A549 (cell line): ENCODE data around the gene TPM4. TPM values are rescaled to one million over a fixed set of nuclear protein-coding genes. Genes with fewer than 3 reads are reported as not detected.
A peak's percentile ranks its signal among the peaks of the same experiment; 100 is the strongest.

Experiments
- ATAC-seq, 2 experiments: fragments of 200-7000 bp in 1 of 2; fragments of >200 bp in 1 of 2; cut with Nextera tagmentation in 1 of 2; cut with Tn5 transposase in 1 of 2; 3 replicates each; pipeline versions ENCODE4 v1.8.0 to v1.9.1; 2018 to 2020; ENCODE audit warnings: mild to moderate bottlenecking in 1 of 2, moderate library complexity in 1 of 2
- CTCF ChIA-PET: fragments of 300-600 bp; sonication (Branson Sonifier 250); formaldehyde crosslinking; extraction: SDS; loops from one replicate; lab custom pipeline; 2021; ENCODE audit warnings: antibody characterized with exemption, inconsistent platforms; lab: Yijun Ruan, JAX
- POLR2A ChIA-PET: fragments of 350-600 bp; formaldehyde crosslinking; extraction: SDS; loops from one replicate; lab custom pipeline; 2021; ENCODE audit warnings: antibody characterized with exemption, inconsistent platforms; lab: Yijun Ruan, JAX
- DNase-seq, 2 experiments: peaks; one replicate each; pipeline versions ENCODE4 v3.0.0 to v3.0.0-alpha.2; 2011 to 2016; ENCODE audit warnings: low read depth in 1 of 2, low spot score in 1 of 2
- FAIRE-seq: peaks from 2 replicates; lab custom pipeline; 2011; peaks lifted over from hg19 to GRCh38; lab: Jason Lieb, UNC
- H3K27ac ChIP-seq, 2 experiments: fragments of >200 bp; sonication (Bioruptor Twin); formaldehyde crosslinking; 3 replicates each; pipeline ENCODE4 v1.5.1; 2016 to 2017
- H3K4me1 ChIP-seq: fragments of >200 bp; sonication (Bioruptor Twin); formaldehyde crosslinking; 3 replicates; pipeline ENCODE4 v1.6.1; 2016
- H3K4me2 ChIP-seq: fragments of >200 bp; sonication (Bioruptor Twin); formaldehyde crosslinking; 3 replicates; pipeline ENCODE4 v1.6.1; 2016
- H3K4me3 ChIP-seq: fragments of >200 bp; sonication (Bioruptor Twin); formaldehyde crosslinking; 3 replicates; pipeline ENCODE4 v1.5.1; 2016
- H3K9me3 ChIP-seq: fragments of >200 bp; sonication (Bioruptor Twin); formaldehyde crosslinking; 3 replicates; pipeline ENCODE4 v1.6.1; 2016
- CBX2 ChIP-seq: fragments of 200-600 bp; sonication (generic); IDR thresholded peaks from 2 replicates; pipeline ENCODE4 v1.6.1; 2016; ENCODE audit warnings: low read depth, mild to moderate bottlenecking, borderline replicate concordance
- CBX8 ChIP-seq: fragments of 200-600 bp; sonication (generic); IDR thresholded peaks from 2 replicates; pipeline ENCODE4 v1.6.1; 2016
- CHD4 ChIP-seq: fragments of 200-600 bp; sonication (generic); IDR thresholded peaks from 2 replicates; pipeline ENCODE4 v1.6.1; 2016; ENCODE audit warnings: antibody characterized with exemption, mild to moderate bottlenecking, borderline replicate concordance
- EP300 ChIP-seq, 2 experiments: fragments of >200 bp; sonication (Bioruptor Twin); formaldehyde crosslinking; IDR thresholded peaks; 2 replicates in 1 of 2; 3 replicates in 1 of 2; pipeline ENCODE4 v1.6.1; 2016 to 2017
- ESRRA ChIP-seq: fragments of 150-350 bp; IDR thresholded peaks from 2 replicates; pipeline ENCODE4 v1.6.1; 2014; ENCODE audit warnings: mild to moderate bottlenecking, low read length, borderline replicate concordance
- FOSL2 ChIP-seq, 2 experiments: fragments of 450-650 bp in 1 of 2; fragments of >200 bp in 1 of 2; sonication (Bioruptor Twin) in 1 of 2; formaldehyde crosslinking; IDR thresholded peaks; 2 replicates each; pipeline versions ENCODE4 v1.5.0 to v1.6.1; 2016 to 2020; ENCODE audit warnings: mild to moderate bottlenecking in 1 of 2, moderate library complexity in 1 of 2
- HEYL ChIP-seq: fragments of 250-450 bp; sonication (Bioruptor Pico); IDR thresholded peaks from 2 replicates; pipeline ENCODE4 v1.8.0; 2021; ENCODE audit warnings: mild to moderate bottlenecking, moderate library complexity
- HOXB13 ChIP-seq: fragments of 250-450 bp; sonication (Bioruptor Pico); IDR thresholded peaks from 2 replicates; pipeline ENCODE4 v1.5.0; 2020; ENCODE audit warnings: low read depth, mild to moderate bottlenecking, moderate library complexity
- HOXB5 ChIP-seq: fragments of 250-450 bp; sonication (Bioruptor Pico); IDR thresholded peaks from 2 replicates; pipeline ENCODE4 v1.5.0; 2020; ENCODE audit warnings: mild to moderate bottlenecking, moderate library complexity
- KDM5A ChIP-seq: fragments of 200-600 bp; sonication (generic); IDR thresholded peaks from 2 replicates; pipeline ENCODE4 v1.6.1; 2016; ENCODE audit warnings: antibody characterized with exemption, mild to moderate bottlenecking
- MAFK ChIP-seq: fragments of 450-650 bp; IDR thresholded peaks from 2 replicates; pipeline ENCODE4 v1.6.1; 2014; ENCODE audit not compliant: partially characterized antibody
- NFE2L2 ChIP-seq: fragments of 150-350 bp; conservative IDR thresholded peaks from 2 replicates; pipeline ENCODE4 v1.6.1; 2014; ENCODE audit warnings: low read length
- PHF8 ChIP-seq: fragments of 200-600 bp; sonication (generic); IDR thresholded peaks from 2 replicates; pipeline ENCODE4 v1.6.1; 2016; ENCODE audit warnings: low read depth, mild to moderate bottlenecking, antibody characterized with exemption, moderate library complexity, borderline replicate concordance
- POLR2A ChIP-seq: IDR thresholded peaks from 2 replicates; pipeline ENCODE4 v1.6.1; 2012; ENCODE audit warnings: mild to moderate bottlenecking, low read length
- POLR2AphosphoS2 ChIP-seq: conservative IDR thresholded peaks from 2 replicates; pipeline ENCODE4 v1.6.1; 2012; ENCODE audit warnings: low read length, improper control_type of control experiment, inconsistent platforms
- RAD21 ChIP-seq, 2 experiments: fragments of >200 bp in 1 of 2; sonication (Bioruptor Twin) in 1 of 2; formaldehyde crosslinking in 1 of 2; IDR thresholded peaks in 1 of 2; conservative IDR thresholded peaks in 1 of 2; 2 replicates in 1 of 2; 3 replicates in 1 of 2; pipeline ENCODE4 v1.6.1; 2012 to 2018; ENCODE audit warnings: inconsistent platforms in 1 of 2
- RCOR1 ChIP-seq: fragments of 150-350 bp; IDR thresholded peaks from 2 replicates; pipeline ENCODE4 v1.6.1; 2014; ENCODE audit warnings: antibody characterized with exemption, low read length, low read depth
- RFX5 ChIP-seq: fragments of 450-650 bp; IDR thresholded peaks from 2 replicates; pipeline ENCODE4 v1.7.1; 2014; ENCODE audit warnings: antibody characterized with exemption, mild to moderate bottlenecking, moderate library complexity
- TP53 ChIP-seq: fragments of 250-450 bp; sonication (Bioruptor Pico); IDR thresholded peaks from 2 replicates; pipeline ENCODE4 v1.5.0; 2021; ENCODE audit warnings: mild to moderate bottlenecking, moderate library complexity
- ZC3H11A ChIP-seq: fragments of 450-650 bp; IDR thresholded peaks from 2 replicates; pipeline ENCODE4 v1.6.1; 2014; ENCODE audit warnings: antibody characterized with exemption, mild to moderate bottlenecking
- WGBS: methylation state at CpG from one replicate; pipeline ENCODE4 v1.1.6; 2017; ENCODE audit errors: missing lambda C conversion rate; 5-methylcytosine and 5-hydroxymethylcytosine counted together
- polyA plus RNA-seq, 4 experiments: library from polyadenylated mRNA; depleted of rRNA in 3 of 4; stranded (reverse); fragments of >200 nt; fragmentation: RNase III in 1 of 4; extraction: RNeasy Plus Mini Kit Qiagen cat#74134 plus additional on column Dnase treatment in 1 of 4; gene quantifications; 2 replicates in 3 of 4; 3 replicates in 1 of 4; pipeline ENCODE4 v1.2.3, GENCODE V29; 2011 to 2017
- TF ChIP-seq, protein P1 (sequence below): fragments of >200 bp; sonication (Bioruptor Twin); formaldehyde crosslinking; IDR thresholded peaks from 2 replicates; pipeline ENCODE4 v1.6.1; 2016
- TF ChIP-seq, protein P2 (sequence below): fragments of >200 bp; sonication (Bioruptor Twin); formaldehyde crosslinking; IDR thresholded peaks from 3 replicates; pipeline ENCODE4 v1.5.1; 2016
- TF ChIP-seq, protein P3 (sequence below): fragments of 250-450 bp; sonication (Bioruptor Pico); IDR thresholded peaks from 2 replicates; pipeline ENCODE4 v1.5.0; 2021; ENCODE audit warnings: mild to moderate bottlenecking, moderate library complexity, borderline replicate concordance

Gene TPM4
- polyA plus RNA-seq, 2 of the 4 experiments (the other 2 are of a cell fraction), result 777 to 860 TPM

DNA sequence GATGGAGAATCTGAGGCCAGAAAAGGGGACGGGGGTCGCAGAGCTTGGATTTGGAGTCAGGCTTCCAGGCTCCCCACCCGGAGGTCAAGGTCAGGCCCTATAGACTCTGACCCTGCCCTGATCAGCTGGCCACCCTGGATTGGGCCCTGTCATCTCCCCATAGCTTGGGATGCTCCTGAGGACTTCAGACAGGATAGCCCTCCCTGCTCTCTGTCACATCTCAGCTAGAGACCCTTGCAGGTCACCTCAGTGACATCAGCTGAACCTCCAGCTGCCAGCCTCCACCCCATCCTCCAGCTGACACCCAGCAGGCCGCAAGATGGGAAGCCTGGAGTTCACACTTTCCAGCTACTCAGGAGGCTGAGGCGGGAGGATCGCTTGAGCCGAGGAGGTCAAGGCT is 2.8 kb upstream of the TPM4 start:
- WGBS, result no CpG with 5 or more reads among the region's 7 CpGs
- Histone ChIP-seq H3K4me1 (peaks cover 36% of the 10 kb centered on the region), H3K4me2 (no peak overlapping the region), H3K4me3 (no peak overlapping the region), H3K9me3 (no peaks in the 10 kb centered on the region), H3K27ac (peak overlapping the region in 1 of 2 experiments; percentile 90; a peak in 1 of 6 replicates)
- ATAC-seq (no peak), DNase-seq (no peak), FAIRE-seq (no peak)
- ChIA-PET POLR2A (no interaction called here), CTCF (interaction anchor here (6.9 kb wide), 1 partner anchor 32 kb away, joined by 36 read pairs; no protein-coding TSS in a partner anchor)
- TF ChIP-seq, protein P1, sequence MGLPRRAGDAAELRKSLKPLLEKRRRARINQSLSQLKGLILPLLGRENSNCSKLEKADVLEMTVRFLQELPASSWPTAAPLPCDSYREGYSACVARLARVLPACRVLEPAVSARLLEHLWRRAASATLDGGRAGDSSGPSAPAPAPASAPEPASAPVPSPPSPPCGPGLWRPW, result no peak
- no peak for TF ChIP-seq PHF8
- TF ChIP-seq, protein P2, sequence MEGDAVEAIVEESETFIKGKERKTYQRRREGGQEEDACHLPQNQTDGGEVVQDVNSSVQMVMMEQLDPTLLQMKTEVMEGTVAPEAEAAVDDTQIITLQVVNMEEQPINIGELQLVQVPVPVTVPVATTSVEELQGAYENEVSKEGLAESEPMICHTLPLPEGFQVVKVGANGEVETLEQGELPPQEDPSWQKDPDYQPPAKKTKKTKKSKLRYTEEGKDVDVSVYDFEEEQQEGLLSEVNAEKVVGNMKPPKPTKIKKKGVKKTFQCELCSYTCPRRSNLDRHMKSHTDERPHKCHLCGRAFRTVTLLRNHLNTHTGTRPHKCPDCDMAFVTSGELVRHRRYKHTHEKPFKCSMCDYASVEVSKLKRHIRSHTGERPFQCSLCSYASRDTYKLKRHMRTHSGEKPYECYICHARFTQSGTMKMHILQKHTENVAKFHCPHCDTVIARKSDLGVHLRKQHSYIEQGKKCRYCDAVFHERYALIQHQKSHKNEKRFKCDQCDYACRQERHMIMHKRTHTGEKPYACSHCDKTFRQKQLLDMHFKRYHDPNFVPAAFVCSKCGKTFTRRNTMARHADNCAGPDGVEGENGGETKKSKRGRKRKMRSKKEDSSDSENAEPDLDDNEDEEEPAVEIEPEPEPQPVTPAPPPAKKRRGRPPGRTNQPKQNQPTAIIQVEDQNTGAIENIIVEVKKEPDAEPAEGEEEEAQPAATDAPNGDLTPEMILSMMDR, result no peak
- TF ChIP-seq RCOR1, result no peak
- no peak for TF ChIP-seq CBX8
- no peak for TF ChIP-seq POLR2A
- no peak for TF ChIP-seq HEYL
- no peak for TF ChIP-seq NFE2L2

DNA sequence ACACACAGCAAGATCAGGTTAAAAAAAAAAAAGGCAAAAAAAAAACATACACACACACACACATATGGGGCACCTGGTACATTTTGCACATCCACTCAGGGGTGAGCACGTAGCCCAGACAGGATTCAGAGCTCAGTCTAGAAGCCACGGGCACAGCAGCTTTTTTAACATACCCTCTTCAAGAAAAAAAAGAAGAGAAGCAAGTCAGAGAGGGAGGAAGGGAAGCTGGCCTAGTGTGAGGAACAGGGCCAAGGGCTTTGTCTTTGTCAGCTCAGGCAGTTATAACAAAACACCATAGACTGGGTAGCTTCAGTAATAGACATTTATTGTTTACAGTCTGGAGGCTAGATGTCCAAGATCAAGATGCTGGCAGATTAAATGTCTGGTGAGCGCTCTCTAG is 2.3 kb upstream of the TPM4 start:
- ChIA-PET POLR2A (no interaction called here), CTCF (interaction anchor here (1.1 to 6.9 kb wide), 2 partner anchors 10 to 33 kb away, joined by 3 to 36 read pairs; no protein-coding TSS in a partner anchor)
- Histone ChIP-seq H3K4me2 (no peak overlapping the region), H3K4me1 (peaks cover 37% of the 10 kb centered on the region), H3K27ac (peak overlapping the region; percentile 44 to 100; a peak in 3 of 6 replicates), H3K4me3 (no peak overlapping the region), H3K9me3 (no peaks in the 10 kb centered on the region)
- ATAC-seq (no peak), DNase-seq (no peak), FAIRE-seq (no peak)
- TF ChIP-seq, protein P3, sequence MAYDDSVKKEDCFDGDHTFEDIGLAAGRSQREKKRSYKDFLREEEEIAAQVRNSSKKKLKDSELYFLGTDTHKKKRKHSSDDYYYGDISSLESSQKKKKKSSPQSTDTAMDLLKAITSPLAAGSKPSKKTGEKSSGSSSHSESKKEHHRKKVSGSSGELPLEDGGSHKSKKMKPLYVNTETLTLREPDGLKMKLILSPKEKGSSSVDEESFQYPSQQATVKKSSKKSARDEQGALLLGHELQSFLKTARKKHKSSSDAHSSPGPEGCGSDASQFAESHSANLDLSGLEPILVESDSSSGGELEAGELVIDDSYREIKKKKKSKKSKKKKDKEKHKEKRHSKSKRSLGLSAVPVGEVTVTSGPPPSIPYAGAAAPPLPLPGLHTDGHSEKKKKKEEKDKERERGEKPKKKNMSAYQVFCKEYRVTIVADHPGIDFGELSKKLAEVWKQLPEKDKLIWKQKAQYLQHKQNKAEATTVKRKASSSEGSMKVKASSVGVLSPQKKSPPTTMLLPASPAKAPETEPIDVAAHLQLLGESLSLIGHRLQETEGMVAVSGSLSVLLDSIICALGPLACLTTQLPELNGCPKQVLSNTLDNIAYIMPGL (CRISPR knock-in tag), result no peak
- TF ChIP-seq HEYL (no peak), HOXB13 (CRISPR knock-in tag) (no peak), PHF8 (no peak), CBX2 (no peak), RFX5 (no peak), EP300 (IDR thresholded peaks at IDR 0.05) (no peak), POLR2AphosphoS2 (no peak), CHD4 (no peak), FOSL2 (IDR thresholded peaks at IDR 0.05) (no peak), FOSL2 (CRISPR knock-in tag; IDR thresholded peaks at IDR 0.05) (no peak), CBX8 (no peak), HOXB5 (CRISPR knock-in tag) (no peak), ZC3H11A (no peak), ESRRA (no peak), KDM5A (no peak), MAFK (no peak), RAD21 (conservative IDR thresholded peaks at IDR 0.05 in 1 of 2, IDR thresholded peaks at IDR 0.05 in 1 of 2) (no peak), TP53 (CRISPR knock-in tag) (no peak)
- WGBS, result 39% methylated on average over 3 of the region's 3 CpGs
